HEK293T (cell line): ENCODE data around the gene HSPA1A.

Experiments
- BHLHE40 ChIP-seq: fragments of 450-650 bp; IDR thresholded peaks from 2 replicates; pipeline ENCODE4 v1.6.1; 2016; ENCODE audit warnings: mild to moderate bottlenecking, moderate library complexity, borderline replicate concordance
- FOXA1 ChIP-seq: fragments of 450-650 bp; IDR thresholded peaks from 2 replicates; pipeline ENCODE4 v1.6.1; 2016; ENCODE audit warnings: mild to moderate bottlenecking
- NFRKB ChIP-seq: fragments of 450-650 bp; IDR thresholded peaks from 2 replicates; pipeline ENCODE4 v1.6.1; 2016; ENCODE audit warnings: mild to moderate bottlenecking, moderate library complexity
- SP1 ChIP-seq: fragments of 450-650 bp; IDR thresholded peaks from 2 replicates; pipeline ENCODE4 v1.6.1; 2017
- SUZ12 ChIP-seq: fragments of 450-650 bp; IDR thresholded peaks from 2 replicates; pipeline ENCODE4 v1.6.1; 2016; ENCODE audit warnings: mild to moderate bottlenecking

DNA sequence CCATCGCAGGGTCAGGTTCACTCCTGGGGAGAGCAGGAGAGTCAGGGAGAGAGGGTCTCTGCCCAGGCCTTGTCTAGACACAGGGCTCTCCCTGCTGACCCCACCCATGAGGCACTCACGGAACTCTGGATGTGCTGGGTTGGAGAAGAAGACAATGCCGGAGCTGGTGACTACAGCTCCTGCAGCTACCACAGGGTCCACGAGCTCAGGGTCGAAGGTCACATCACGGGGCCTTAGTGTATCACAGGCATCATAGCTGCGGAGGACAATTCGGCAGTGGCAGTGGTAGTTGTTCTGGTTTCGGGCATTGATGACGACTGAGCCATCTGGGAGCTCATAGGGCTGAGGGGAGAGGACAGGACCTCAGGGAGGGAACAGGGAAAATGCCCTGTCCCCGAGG lies 44.6 kb downstream of the HSPA1A start:
- TF ChIP-seq NFRKB, result no peak
- no peak for TF ChIP-seq SUZ12
- no peak for TF ChIP-seq SP1
- no peak for TF ChIP-seq FOXA1
- TF ChIP-seq BHLHE40, result no peak
